Thoracic aorta (tissue), 2 donors: ENCODE data around the gene PLA2G4F. TPM values are rescaled to one million over a fixed set of nuclear protein-coding genes. Genes with fewer than 3 reads are reported as not detected.

Experiments
- ATAC-seq: fragments of 150-250 bp; one replicate; pipeline ENCODE4 v1.8.0; 2017; ENCODE audit warnings: low read depth; ENCODE audit not compliant: insufficient number of reproducible peaks, low FRiP score
- DNase-seq: peaks from one replicate; pipeline ENCODE4 v3.0.0-alpha.2; 2020; ENCODE audit warnings: low spot score
- H3K27ac ChIP-seq, 2 donors: fragments of 200-600 bp; sonication (generic); 1 replicate in 1 of 2; 2 replicates in 1 of 2; pipeline ENCODE4 v1.5.1; 2016; ENCODE audit warnings: mild to moderate bottlenecking in 2 of 2, moderate library complexity in 2 of 2
- H3K27me3 ChIP-seq: fragments of 200-600 bp; sonication (generic); replicated peaks from 2 replicates; pipeline ENCODE4 v1.6.0; 2016; ENCODE audit warnings: mild to moderate bottlenecking; ENCODE audit not compliant: insufficient read depth
- H3K36me3 ChIP-seq: fragments of 200-600 bp; sonication (generic); one replicate; pipeline ENCODE4 v1.5.1; 2016
- H3K4me1 ChIP-seq, 2 donors: fragments of 200-600 bp; sonication (generic); 1 replicate in 1 of 2; 2 replicates in 1 of 2; pipeline versions ENCODE4 v1.5.1 to v1.6.0; 2016; ENCODE audit warnings: low read depth in 2 of 2, mild to moderate bottlenecking in 1 of 2; ENCODE audit not compliant: control insufficient read depth in 1 of 2
- H3K4me3 ChIP-seq: fragments of 200-600 bp; sonication (generic); 2 replicates; pipeline ENCODE4 v1.5.1; 2016; ENCODE audit warnings: mild to moderate bottlenecking
- H3K9me3 ChIP-seq: fragments of 200-600 bp; sonication (generic); 2 replicates; pipeline ENCODE4 v1.5.1; 2016
- CTCF ChIP-seq: fragments of 200-600 bp; sonication (generic); IDR thresholded peaks from one replicate; pipeline ENCODE4 v1.5.1; 2019; ENCODE audit warnings: antibody characterized with exemption
- total RNA-seq, 2 donors: library from RNA; depleted of rRNA; stranded (reverse); fragments of >200 nt; gene quantifications; one replicate each; pipeline versions ENCODE4 v1.1.0 to v1.2.3, GENCODE V29; 2016

Gene PLA2G4F
- total RNA-seq, 2 donors from 2014 or later = 0.27 to 0.78 TPM

- peaks cover 83% of the 10 kb centered on the region for H3K36me3 ChIP-seq
- H3K9me3 ChIP-seq = no peaks in the 10 kb centered on the region
- TF ChIP-seq CTCF = no peak
- H3K4me1 ChIP-seq = no peaks in the 10 kb centered on the region
- H3K27me3 ChIP-seq = no peaks in the 10 kb centered on the region
- H3K27ac ChIP-seq = no peak overlapping the region
- ATAC-seq (no peak), DNase-seq (no peak)
- H3K4me3 ChIP-seq = no peak overlapping the region
Measured at GRCh38 chr15:42166225-42166940, 9.9 kb upstream of the PLA2G4F start.

GRCh38 chr15:42165106-42165505, 8.7 kb upstream of the PLA2G4F start:
- peaks cover 90% of the 10 kb centered on the region for H3K36me3 ChIP-seq
- H3K4me1 ChIP-seq = no peaks in the 10 kb centered on the region
- no peak overlapping the region for H3K4me3 ChIP-seq
- H3K27me3 ChIP-seq = no peaks in the 10 kb centered on the region
- DNase-seq (no peak), ATAC-seq (no peak)
- H3K27ac ChIP-seq = no peak overlapping the region
- TF ChIP-seq CTCF = no peak
- no peaks in the 10 kb centered on the region for H3K9me3 ChIP-seq

- DNase-seq (no peak), ATAC-seq (no peak)
- TF ChIP-seq CTCF = no peak
- H3K27me3 ChIP-seq = no peaks in the 10 kb centered on the region
- H3K27ac ChIP-seq = no peak overlapping the region
- H3K36me3 ChIP-seq = peaks cover 92% of the 10 kb centered on the region
- H3K9me3 ChIP-seq = no peaks in the 10 kb centered on the region
- no peaks in the 10 kb centered on the region for H3K4me1 ChIP-seq
- no peak overlapping the region for H3K4me3 ChIP-seq
Measured at GRCh38 chr15:42163947-42164550, 7.6 kb upstream of the PLA2G4F start.

- Histone ChIP-seq H3K36me3 (peaks cover 86% of the 10 kb centered on the region), H3K27me3 (no peaks in the 10 kb centered on the region), H3K9me3 (no peaks in the 10 kb centered on the region), H3K4me1 (no peaks in the 10 kb centered on the region), H3K4me3 (no peak overlapping the region), H3K27ac (no peak overlapping the region)
- DNase-seq (no peak), ATAC-seq (no peak)
- no peak for TF ChIP-seq CTCF
Measured at GRCh38 chr15:42163291-42163690, 6.9 kb upstream of the PLA2G4F start.

GRCh38 chr15:42160136-42160535, 3.7 kb upstream of the PLA2G4F start:
- TF ChIP-seq CTCF = no peak
- no peak for DNase-seq
- H3K27me3 ChIP-seq = no peaks in the 10 kb centered on the region
- ATAC-seq = no peak
- no peaks in the 10 kb centered on the region for H3K9me3 ChIP-seq
- H3K27ac ChIP-seq = no peak overlapping the region
- no peak overlapping the region for H3K4me3 ChIP-seq
- H3K4me1 ChIP-seq = peaks cover 0 to 5% of the 10 kb centered on the region in 2 donors
- peaks cover 57% of the 10 kb centered on the region for H3K36me3 ChIP-seq
